ENCODE results near the gene AHCYL1.

GRCh38 chr1:109974191-109974590 is 10.4 kb upstream of the AHCYL1 start:
- no peak for TF ChIP-seq EZH2 (IDR thresholded peaks at IDR 0.05; ENCODE audit: borderline replicate concordance, insufficient read depth, low read depth, low read length, poor library complexity, severe bottlenecking)
- no peak for TF ChIP-seq CTCF (IDR thresholded peaks at IDR 0.05)

Measured in B cell (primary cell).